ENCODE measurements around the gene GRK3. TPM values are rescaled to one million over a fixed set of nuclear protein-coding genes. Genes with fewer than 3 reads are reported as not detected.

The GRK3 gene
- total RNA-seq, 4 donors from 2014 or later = 0.64 to 5.3 (median 2.8) TPM

DNA sequence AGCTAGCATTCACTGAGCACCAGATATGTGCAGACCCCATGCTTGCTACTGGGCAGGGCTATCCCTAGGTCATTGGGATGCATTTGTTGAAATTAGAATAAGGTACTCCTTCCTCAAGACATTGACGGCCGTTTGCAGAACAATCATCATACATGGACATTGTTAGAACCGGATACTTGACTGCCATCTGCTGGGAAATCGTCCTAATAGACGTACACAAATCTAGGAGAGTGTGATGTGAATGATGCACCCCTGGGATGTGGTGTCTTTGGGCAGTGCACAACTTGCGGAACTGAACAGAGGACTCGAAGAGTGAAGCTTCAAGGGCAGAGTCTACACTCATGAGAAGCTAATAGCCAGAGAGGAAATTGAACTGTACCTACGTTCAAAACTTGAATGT, 213.4 kb downstream of the GRK3 start:
- intact Hi-C loops (cut with DNase I) = no loop called here
- TF ChIP-seq, protein P1, sequence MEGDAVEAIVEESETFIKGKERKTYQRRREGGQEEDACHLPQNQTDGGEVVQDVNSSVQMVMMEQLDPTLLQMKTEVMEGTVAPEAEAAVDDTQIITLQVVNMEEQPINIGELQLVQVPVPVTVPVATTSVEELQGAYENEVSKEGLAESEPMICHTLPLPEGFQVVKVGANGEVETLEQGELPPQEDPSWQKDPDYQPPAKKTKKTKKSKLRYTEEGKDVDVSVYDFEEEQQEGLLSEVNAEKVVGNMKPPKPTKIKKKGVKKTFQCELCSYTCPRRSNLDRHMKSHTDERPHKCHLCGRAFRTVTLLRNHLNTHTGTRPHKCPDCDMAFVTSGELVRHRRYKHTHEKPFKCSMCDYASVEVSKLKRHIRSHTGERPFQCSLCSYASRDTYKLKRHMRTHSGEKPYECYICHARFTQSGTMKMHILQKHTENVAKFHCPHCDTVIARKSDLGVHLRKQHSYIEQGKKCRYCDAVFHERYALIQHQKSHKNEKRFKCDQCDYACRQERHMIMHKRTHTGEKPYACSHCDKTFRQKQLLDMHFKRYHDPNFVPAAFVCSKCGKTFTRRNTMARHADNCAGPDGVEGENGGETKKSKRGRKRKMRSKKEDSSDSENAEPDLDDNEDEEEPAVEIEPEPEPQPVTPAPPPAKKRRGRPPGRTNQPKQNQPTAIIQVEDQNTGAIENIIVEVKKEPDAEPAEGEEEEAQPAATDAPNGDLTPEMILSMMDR (IDR thresholded peaks at IDR 0.05) = peak in 1 of 6 experiments; percentile 30
- TF ChIP-seq POLR2A (IDR thresholded peaks at IDR 0.05) = no peak
- Histone ChIP-seq H3K27me3 (peaks cover 0 to 15% (median 0%) of the 10 kb centered on the region in 4 donors), H3K9me3 (no peaks in the 10 kb centered on the region), H3K27ac (no peak overlapping the region), H3K4me3 (no peak overlapping the region), H3K4me1 (no peaks in the 10 kb centered on the region), H3K36me3 (no peaks in the 10 kb centered on the region)
- DNase-seq = no peak
- 28 to 31% methylated on average over 8 of the region's 8 CpGs for WGBS, 2 donors

Small RNA genes lying within 50 kb of the gene (small RNA-seq; reads per million reads assigned to genes)
- gene RNA5SP494 = 0 to 0.14 (median 0) reads per million in 4 donors

Other genes starting within 250 kb of the GRK3 start
- 1 to 10 TPM in 1 of 4 donors, under 1 TPM in 3; 0.06 to 2.5 (median 0.17) TPM for gene MYO18B, start 177.5 kb downstream of the GRK3 start, total RNA-seq